DOHH2 (cell line): ENCODE measurements around the gene RBPMS2.

Experiments used
- CTCF ChIP-seq: fragments of 200-600 bp; sonication (generic); IDR thresholded peaks from one replicate; pipeline ENCODE4 v1.5.1; 2014; ENCODE audit warnings: antibody characterized with exemption, mild to moderate bottlenecking, low read depth, low read length; ENCODE audit not compliant: poor library complexity, severe bottlenecking
- EZH2phosphoT487 ChIP-seq: fragments of 200-600 bp; sonication (generic); IDR thresholded peaks from 2 replicates; pipeline ENCODE4 v1.6.1; 2017; ENCODE audit warnings: borderline replicate concordance, mild to moderate bottlenecking, antibody characterized with exemption, low read length, moderate library complexity, mixed read lengths

GRCh38 chr15:64762546-64762945, 12.8 kb downstream of the RBPMS2 start:
- TF ChIP-seq CTCF (no peak), EZH2phosphoT487 (no peak)
